HEK293T (cell line): Measurements from ENCODE around the gene TNS3.

Experiments
- CTCF ChIA-PET: fragments of 350-600 bp; formaldehyde crosslinking; extraction: SDS; loops from one replicate; lab custom pipeline; 2021; ENCODE audit warnings: antibody characterized with exemption, inconsistent platforms; lab: Yijun Ruan, JAX
- POLR2A ChIA-PET: fragments of 350-600 bp; formaldehyde crosslinking; extraction: SDS; loops from one replicate; lab custom pipeline; 2020; ENCODE audit warnings: antibody characterized with exemption, inconsistent platforms; lab: Yijun Ruan, JAX
- DNase-seq: peaks from one replicate; pipeline ENCODE4 v3.0.0; 2012; ENCODE audit warnings: mixed read lengths; ENCODE audit errors: extremely low spot score
- ARNT ChIP-seq: fragments of 450-650 bp; IDR thresholded peaks from 2 replicates; pipeline ENCODE4 v1.6.1; 2017; ENCODE audit warnings: mild to moderate bottlenecking
- BHLHE40 ChIP-seq: fragments of 450-650 bp; IDR thresholded peaks from 2 replicates; pipeline ENCODE4 v1.6.1; 2016; ENCODE audit warnings: mild to moderate bottlenecking, moderate library complexity, borderline replicate concordance
- CTBP1 ChIP-seq: fragments of 450-650 bp; IDR thresholded peaks from 2 replicates; pipeline ENCODE4 v1.6.1; 2016; ENCODE audit warnings: borderline replicate concordance
- ELF4 ChIP-seq: fragments of 450-650 bp; IDR thresholded peaks from 2 replicates; pipeline ENCODE4 v1.6.1; 2017; ENCODE audit warnings: antibody characterized with exemption
- FOXA1 ChIP-seq: fragments of 450-650 bp; IDR thresholded peaks from 2 replicates; pipeline ENCODE4 v1.6.1; 2016; ENCODE audit warnings: mild to moderate bottlenecking
- FOXK2 ChIP-seq: fragments of 450-650 bp; IDR thresholded peaks from 2 replicates; pipeline ENCODE4 v1.6.1; 2016; ENCODE audit warnings: mild to moderate bottlenecking
- FOXM1 ChIP-seq: fragments of 450-650 bp; IDR thresholded peaks from 2 replicates; pipeline ENCODE4 v1.6.1; 2017; ENCODE audit warnings: mild to moderate bottlenecking, borderline replicate concordance
- HDGF ChIP-seq: fragments of 450-650 bp; IDR thresholded peaks from 2 replicates; pipeline ENCODE4 v1.6.1; 2017; ENCODE audit warnings: antibody characterized with exemption, borderline replicate concordance
- L3MBTL2 ChIP-seq: fragments of 450-650 bp; conservative IDR thresholded peaks from 2 replicates; pipeline ENCODE4 v1.6.1; 2016; ENCODE audit warnings: mild to moderate bottlenecking
- LEF1 ChIP-seq: fragments of 450-650 bp; IDR thresholded peaks from 2 replicates; pipeline ENCODE4 v1.6.1; 2017; ENCODE audit warnings: mild to moderate bottlenecking, borderline replicate concordance
- NFRKB ChIP-seq: fragments of 450-650 bp; IDR thresholded peaks from 2 replicates; pipeline ENCODE4 v1.6.1; 2016; ENCODE audit warnings: mild to moderate bottlenecking, moderate library complexity
- SP1 ChIP-seq: fragments of 450-650 bp; IDR thresholded peaks from 2 replicates; pipeline ENCODE4 v1.6.1; 2017
- SUZ12 ChIP-seq: fragments of 450-650 bp; IDR thresholded peaks from 2 replicates; pipeline ENCODE4 v1.6.1; 2016; ENCODE audit warnings: mild to moderate bottlenecking
- TARDBP ChIP-seq: fragments of 450-650 bp; IDR thresholded peaks from 2 replicates; pipeline ENCODE4 v1.6.1; 2016
- ZNF384 ChIP-seq: fragments of 450-650 bp; IDR thresholded peaks from 2 replicates; pipeline ENCODE4 v1.6.1; 2016
- TF ChIP-seq, protein P1 (sequence below): fragments of 450-650 bp; IDR thresholded peaks from 2 replicates; pipeline ENCODE4 v1.6.1; 2016

The TNS3 gene

GRCh38 chr7:47492716-47493325 is 89.1 kb downstream of the TNS3 start:
- POLR2A ChIA-PET: no interaction called here
- CTCF ChIA-PET: interaction anchor here (0.7 kb wide), 1 partner anchor 14 kb away, joined by 4 read pairs; no protein-coding TSS in a partner anchor
- no peak for DNase-seq
- TF ChIP-seq BHLHE40 (no peak), ELF4 (no peak), LEF1 (no peak), SUZ12 (no peak), TARDBP (no peak), FOXM1 (no peak), NFRKB (no peak), FOXA1 (no peak), ZNF384 (no peak), ARNT (no peak)
- TF ChIP-seq, protein P1, sequence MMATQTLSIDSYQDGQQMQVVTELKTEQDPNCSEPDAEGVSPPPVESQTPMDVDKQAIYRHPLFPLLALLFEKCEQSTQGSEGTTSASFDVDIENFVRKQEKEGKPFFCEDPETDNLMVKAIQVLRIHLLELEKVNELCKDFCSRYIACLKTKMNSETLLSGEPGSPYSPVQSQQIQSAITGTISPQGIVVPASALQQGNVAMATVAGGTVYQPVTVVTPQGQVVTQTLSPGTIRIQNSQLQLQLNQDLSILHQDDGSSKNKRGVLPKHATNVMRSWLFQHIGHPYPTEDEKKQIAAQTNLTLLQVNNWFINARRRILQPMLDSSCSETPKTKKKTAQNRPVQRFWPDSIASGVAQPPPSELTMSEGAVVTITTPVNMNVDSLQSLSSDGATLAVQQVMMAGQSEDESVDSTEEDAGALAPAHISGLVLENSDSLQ: no peak

DNA sequence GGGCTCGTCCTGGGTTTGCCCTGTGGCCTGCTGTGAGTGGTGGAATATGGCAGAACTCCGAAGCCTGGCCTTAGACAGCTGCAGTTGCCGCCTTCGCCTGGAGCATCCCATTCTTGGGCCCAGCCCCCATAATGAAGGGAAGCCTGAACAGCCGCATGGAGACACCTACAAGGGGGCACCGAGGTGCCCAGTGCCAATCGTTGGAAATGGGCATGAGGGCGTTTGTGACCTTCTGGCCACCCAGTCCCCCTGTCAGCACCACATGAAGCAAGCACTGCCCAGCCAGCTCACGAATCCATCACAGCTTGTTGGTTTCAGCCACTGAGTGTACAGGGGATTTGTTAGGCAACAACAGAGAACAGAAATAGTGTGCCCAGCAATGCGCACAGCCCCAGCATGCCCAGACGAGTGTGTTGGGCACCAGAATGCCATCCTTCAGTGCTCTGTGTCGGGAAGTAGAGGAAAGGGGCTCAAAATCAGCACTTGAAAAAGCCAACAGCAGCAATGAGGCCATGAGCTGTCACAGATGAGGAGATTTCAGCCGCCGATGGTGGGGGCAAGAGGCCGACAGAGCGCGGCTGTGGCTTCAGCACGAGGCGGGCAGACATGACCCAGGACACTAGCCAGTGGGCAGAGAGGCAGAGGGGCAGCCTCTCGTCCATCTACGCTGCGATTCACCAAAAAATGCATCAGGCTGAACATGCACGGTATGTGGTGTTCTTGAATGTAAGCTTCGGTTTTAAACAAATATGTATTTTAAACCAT is 91.2 kb downstream of the TNS3 start:
- TF ChIP-seq SUZ12: no peak
- TF ChIP-seq FOXA1: no peak
- no peak for TF ChIP-seq SP1
- TF ChIP-seq ZNF384: no peak
- TF ChIP-seq BHLHE40: no peak
- TF ChIP-seq ELF4: no peak
- no peak for TF ChIP-seq FOXM1
- no peak for TF ChIP-seq CTBP1
- TF ChIP-seq NFRKB: no peak
- no peak for TF ChIP-seq L3MBTL2
- TF ChIP-seq, protein P1: no peak
- TF ChIP-seq ARNT: no peak
- TF ChIP-seq FOXK2: no peak
- TF ChIP-seq LEF1: no peak
- TF ChIP-seq HDGF: no peak
- ChIA-PET CTCF (no interaction called here), POLR2A (interaction anchor here (0.6 kb wide), 1 partner anchor 13 kb away, joined by 3 read pairs; no protein-coding TSS in a partner anchor)
- no peak for DNase-seq

- POLR2A ChIA-PET: no interaction called here
- CTCF ChIA-PET: no interaction called here
- TF ChIP-seq SP1 (no peak), TARDBP (no peak), NFRKB (no peak), ELF4 (no peak), HDGF (no peak), FOXM1 (no peak), LEF1 (no peak), ARNT (no peak), CTBP1 (no peak), ZNF384 (no peak), SUZ12 (no peak)
- no peak for DNase-seq
Measured at GRCh38 chr7:47489624-47490023, 92.3 kb downstream of the TNS3 start.

DNA sequence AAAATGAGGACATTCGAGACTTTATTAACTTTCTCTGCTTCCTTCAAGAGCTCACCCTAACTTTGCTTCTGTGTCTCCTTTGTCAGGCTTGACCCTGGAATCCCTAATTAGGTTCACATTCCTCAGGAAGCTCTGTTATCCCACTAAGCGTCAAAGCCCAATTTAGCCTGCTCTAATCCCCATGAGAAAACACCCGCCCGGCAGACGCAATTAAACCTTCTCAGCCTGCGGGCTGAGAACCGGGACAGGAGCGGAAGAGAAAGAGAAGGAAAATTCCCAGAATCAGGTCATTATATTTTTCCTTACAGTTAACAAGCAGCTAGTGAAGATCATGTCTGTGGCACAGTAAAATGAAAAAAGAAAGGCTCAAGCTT is 93.0 kb downstream of the TNS3 start:
- ChIA-PET CTCF (no interaction called here), POLR2A (no interaction called here)
- no peak for DNase-seq
- TF ChIP-seq ARNT: no peak
- TF ChIP-seq HDGF: no peak
- TF ChIP-seq LEF1: no peak
- no peak for TF ChIP-seq TARDBP
- TF ChIP-seq ZNF384: no peak
- TF ChIP-seq FOXM1: no peak
- TF ChIP-seq FOXA1: no peak
- TF ChIP-seq NFRKB: no peak
- TF ChIP-seq BHLHE40: no peak
- TF ChIP-seq L3MBTL2: no peak
- TF ChIP-seq ELF4: no peak

DNA sequence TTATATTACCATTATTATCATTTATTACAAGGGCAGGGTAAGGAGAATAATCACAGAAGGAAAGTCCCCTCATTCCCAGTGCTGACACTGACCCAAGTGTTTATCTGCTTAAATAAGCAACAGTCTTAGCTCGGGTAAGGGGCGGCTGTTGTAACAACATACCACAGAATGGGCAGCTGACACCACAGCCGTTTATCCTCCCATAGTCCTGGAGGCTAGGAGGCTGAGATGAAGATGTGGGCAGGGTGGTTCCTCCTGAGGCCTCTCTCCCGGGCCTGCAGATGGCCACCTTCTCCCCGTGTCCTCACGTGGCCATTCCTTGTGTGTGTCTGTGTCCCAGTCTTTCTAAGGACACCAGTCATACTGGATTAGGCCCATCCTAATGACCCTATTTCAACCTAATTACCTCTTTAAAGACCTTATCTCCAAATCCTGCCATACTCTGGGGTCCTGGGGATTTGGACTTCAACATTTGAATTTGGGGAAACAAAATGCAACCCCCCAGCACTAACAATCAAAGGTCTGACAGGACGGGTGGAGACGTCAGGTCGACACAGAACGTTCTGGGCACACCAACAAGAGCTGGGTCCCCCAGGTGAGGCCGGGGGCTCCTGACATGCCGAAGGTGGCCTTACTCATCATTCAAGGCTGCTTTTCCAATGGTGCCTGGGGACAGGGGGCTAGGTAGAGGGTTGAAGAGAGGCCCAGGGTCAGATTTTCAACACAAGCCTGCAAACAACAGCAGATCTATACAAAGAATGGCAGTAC is 93.5 kb downstream of the TNS3 start:
- POLR2A ChIA-PET: no interaction called here
- CTCF ChIA-PET: no interaction called here
- DNase-seq: no peak
- TF ChIP-seq ARNT: no peak
- no peak for TF ChIP-seq ELF4
- TF ChIP-seq FOXK2: no peak
- no peak for TF ChIP-seq CTBP1
- no peak for TF ChIP-seq ZNF384
- TF ChIP-seq FOXA1: no peak
- TF ChIP-seq SUZ12: no peak
- TF ChIP-seq, protein P1: no peak
- TF ChIP-seq HDGF: no peak
- TF ChIP-seq NFRKB: no peak
- no peak for TF ChIP-seq FOXM1
- TF ChIP-seq LEF1: no peak
- no peak for TF ChIP-seq TARDBP
- TF ChIP-seq L3MBTL2: no peak
- TF ChIP-seq SP1: no peak
- TF ChIP-seq BHLHE40: no peak
